Body of pancreas (tissue), 4 donors: Measurements from ENCODE around the gene LDLRAD4.

ENCODE experiments used
- CTCF ChIP-seq, 7 experiments: fragments of 450-650 bp in 4 of 7; fragments of 200-600 bp in 3 of 7; sonication (generic) in 3 of 7; IDR thresholded peaks; one replicate each; pipeline ENCODE4 v1.5.1; 2016 to 2019; ENCODE audit warnings: antibody characterized with exemption in 7 of 7
- POLR2A ChIP-seq, 3 donors: fragments of 450-650 bp; IDR thresholded peaks; one replicate each; pipeline ENCODE4 v1.6.1; 2016; ENCODE audit warnings: antibody characterized with exemption in 3 of 3, mild to moderate bottlenecking in 2 of 3

DNA sequence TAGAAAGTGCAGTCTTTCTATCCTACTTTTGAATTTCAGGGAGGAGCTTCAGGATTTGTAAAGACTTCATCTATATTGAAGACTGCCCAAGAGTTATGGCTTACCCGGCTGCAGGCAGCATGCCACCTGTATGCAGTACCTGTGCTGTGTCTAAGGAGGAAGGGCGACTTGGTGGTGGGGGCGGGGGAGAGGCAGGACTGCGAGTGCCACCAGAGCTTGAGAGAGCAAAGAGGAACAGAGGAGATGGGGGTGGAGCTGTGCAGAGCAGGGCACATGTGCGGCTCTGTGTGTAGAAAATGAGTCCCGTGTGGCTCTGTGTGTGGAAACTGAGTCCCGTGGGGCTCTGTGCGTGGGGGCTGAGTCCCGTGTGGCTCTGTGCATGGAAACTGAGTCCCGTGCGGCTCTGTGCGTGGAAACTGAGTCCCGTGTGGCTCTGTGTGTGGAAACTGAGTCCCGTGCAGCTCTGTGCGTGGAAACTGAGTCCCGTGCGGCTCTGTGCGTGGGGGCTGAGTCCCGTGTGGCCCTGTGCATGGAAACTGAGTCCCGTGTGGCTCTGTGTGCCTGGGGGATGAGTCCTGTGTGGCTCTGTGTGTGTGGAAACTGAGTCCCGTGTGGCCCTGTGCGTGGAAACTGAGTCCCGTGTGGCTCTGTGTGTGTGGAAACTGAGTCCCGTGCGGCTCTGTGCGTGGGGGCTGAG, 43.2 kb downstream of the LDLRAD4 start:
- TF ChIP-seq POLR2A (IDR thresholded peaks at IDR 0.05) = no peak
- no peak for TF ChIP-seq CTCF (IDR thresholded peaks at IDR 0.05)
